ENCODE results near the gene ORMDL3.

ORMDL3 gene

DNA sequence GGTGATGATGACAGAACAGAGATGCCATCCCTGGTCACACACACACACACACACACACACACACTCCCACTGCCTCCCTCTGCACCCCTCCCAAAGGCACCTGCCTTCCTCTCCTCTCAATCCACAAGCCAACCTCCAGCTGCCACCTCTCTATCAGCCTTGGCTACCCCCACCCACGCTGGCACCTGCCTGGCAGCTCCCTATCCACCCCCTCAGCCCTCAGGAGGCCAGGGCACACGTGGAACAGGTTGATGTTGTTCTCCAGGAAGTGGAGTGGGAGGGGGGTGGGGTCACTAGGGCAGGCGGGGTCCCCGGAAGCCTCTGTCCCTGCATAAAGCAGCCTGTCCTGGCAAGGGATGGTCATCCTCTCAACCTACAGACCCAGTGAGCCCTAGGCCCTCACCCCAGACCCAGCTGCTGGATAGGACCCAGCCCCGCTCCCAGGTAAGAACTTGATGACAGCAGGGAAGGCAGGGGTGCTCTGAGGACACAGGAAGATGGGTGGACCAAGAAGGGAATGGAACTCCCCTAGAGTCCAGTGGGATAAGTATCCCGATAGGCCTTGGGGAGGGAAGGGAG lies 35.3 kb upstream of the ORMDL3 start, which contains the start of gene GSDMA:
GSDMA (plus strand) TSS at position 363 of the 579 bp plus-strand sequence. CDS start 2,684 bp downstream, outside the sequence.
- DNase-seq (ENCODE audit: low read depth, low spot score), result no peak
- no peak for TF ChIP-seq CTCF (IDR thresholded peaks at IDR 0.05; ENCODE audit: low read depth, low read length)
- H3K4me3 ChIP-seq (ENCODE audit: low read depth, low read length), result no peak within 1 kb of the TSS
- in situ Hi-C loops (cut with HindIII; ENCODE audit: low sequenced_read_pairs), result no loop called here

GRCh38 chr17:39960524-39961041 lies 33.2 kb upstream of the ORMDL3 start:
- no peak overlapping the region for H3K4me3 ChIP-seq (ENCODE audit: low read depth, low read length)
- in situ Hi-C loops (cut with HindIII; ENCODE audit: low sequenced_read_pairs), result no loop called here
- no peak for TF ChIP-seq CTCF (IDR thresholded peaks at IDR 0.05; ENCODE audit: low read depth, low read length)
- no peak for DNase-seq (ENCODE audit: low read depth, low spot score)

- no peak for TF ChIP-seq CTCF (IDR thresholded peaks at IDR 0.05; ENCODE audit: low read depth, low read length)
- no peak for DNase-seq (ENCODE audit: low read depth, low spot score)
- in situ Hi-C loops (cut with HindIII; ENCODE audit: low sequenced_read_pairs), result no loop called here
- H3K4me3 ChIP-seq (ENCODE audit: low read depth, low read length), result no peak overlapping the region
Measured at GRCh38 chr17:39955726-39956225, 28.4 kb upstream of the ORMDL3 start.

DNA sequence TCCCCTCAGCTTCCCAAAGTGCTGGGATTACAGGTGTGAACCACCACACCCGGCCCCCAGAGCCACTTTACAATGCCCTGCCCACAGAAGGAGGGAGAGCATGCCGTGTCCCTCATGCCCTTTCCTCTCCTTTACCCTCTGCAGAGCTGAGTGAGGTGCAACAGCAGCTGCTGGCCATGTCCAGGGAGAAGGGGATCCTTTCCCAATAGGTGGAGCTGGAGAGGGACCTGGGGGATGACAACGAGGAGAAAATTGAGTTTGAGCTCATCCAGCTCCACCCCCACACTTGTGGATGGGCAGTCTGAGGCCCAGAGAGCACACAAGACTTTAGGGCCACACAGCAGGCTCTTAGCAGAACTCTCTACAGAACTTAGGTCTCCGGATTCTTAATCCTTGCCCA lies 27.5 kb upstream of the ORMDL3 start:
- no peak for DNase-seq (ENCODE audit: low read depth, low spot score)
- no peak overlapping the region for H3K4me3 ChIP-seq (ENCODE audit: low read depth, low read length)
- no peak for TF ChIP-seq CTCF (IDR thresholded peaks at IDR 0.05; ENCODE audit: low read depth, low read length)
- in situ Hi-C loops (cut with HindIII; ENCODE audit: low sequenced_read_pairs), result no loop called here

- DNase-seq (ENCODE audit: low read depth, low spot score), result no peak
- in situ Hi-C loops (cut with HindIII; ENCODE audit: low sequenced_read_pairs), result no loop called here
- no peak for TF ChIP-seq CTCF (IDR thresholded peaks at IDR 0.05; ENCODE audit: low read depth, low read length)
- peak overlapping the region; percentile 31 for H3K4me3 ChIP-seq (ENCODE audit: low read depth, low read length)
Measured at GRCh38 chr17:39953471-39953888, 26.1 kb upstream of the ORMDL3 start.

DNA sequence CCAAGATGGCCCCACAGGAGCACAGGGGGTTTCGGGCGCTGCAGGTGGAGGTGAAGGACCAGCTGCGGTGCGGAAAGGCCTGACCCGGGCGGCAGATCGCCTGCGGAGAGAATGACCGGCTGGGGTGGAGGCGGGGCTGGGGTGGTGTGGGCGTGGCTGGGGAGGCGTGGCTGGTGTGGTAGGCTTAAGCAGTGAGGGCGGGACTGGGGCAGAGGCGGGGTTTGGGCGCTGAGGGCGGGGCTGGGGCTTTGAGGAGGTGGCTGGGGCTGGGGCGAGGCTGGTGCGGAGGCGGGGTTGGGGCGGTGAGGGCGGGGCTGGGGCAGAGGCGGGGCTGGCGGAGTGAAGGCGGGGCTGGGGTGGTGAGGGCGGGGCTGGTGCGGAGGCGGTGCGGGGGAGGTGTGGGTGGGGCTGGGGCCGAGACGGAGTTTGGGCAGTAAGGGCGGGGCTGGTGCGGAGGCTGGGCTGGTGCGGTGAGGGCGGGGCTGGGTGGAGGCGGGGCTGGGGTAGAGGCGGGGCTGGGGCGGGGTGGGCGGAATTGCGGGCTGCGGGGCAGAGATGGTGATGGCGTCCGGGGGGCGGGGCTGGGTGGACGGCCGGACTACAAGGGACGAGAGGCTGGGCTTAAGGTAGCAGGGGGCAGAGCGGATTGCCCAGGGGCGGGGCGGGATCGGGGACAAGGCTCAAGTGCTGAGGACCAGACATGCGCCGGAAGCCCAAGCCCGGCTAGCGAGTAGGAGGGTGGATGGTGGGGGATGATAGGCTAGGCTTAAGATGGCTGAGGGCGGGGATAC lies 25.5 kb upstream of the ORMDL3 start:
- DNase-seq (ENCODE audit: low read depth, low spot score), result peak; percentile 97
- in situ Hi-C loops (cut with HindIII; ENCODE audit: low sequenced_read_pairs), result no loop called here
- H3K4me3 ChIP-seq (ENCODE audit: low read depth, low read length), result peak overlapping the region; percentile 31
- no peak for TF ChIP-seq CTCF (IDR thresholded peaks at IDR 0.05; ENCODE audit: low read depth, low read length)

All from astrocyte of the spinal cord (primary cell).